CD1c-positive myeloid dendritic cell (primary cell): Measurements from ENCODE around the gene LRAT.

ENCODE experiments used
- DNase-seq: peaks from one replicate; pipeline ENCODE4 v3.0.0-alpha.2; 2016; ENCODE audit errors: extremely low spot score

Gene LRAT

GRCh38 chr4:154778264-154778663, 34.5 kb downstream of the LRAT start:
- DNase-seq = no peak

GRCh38 chr4:154779362-154779947, 35.7 kb downstream of the LRAT start:
- DNase-seq = no peak

- no peak for DNase-seq
Observed at GRCh38 chr4:154781126-154781982, 37.6 kb downstream of the LRAT start, which contains the start of gene RBM46. RBM46 (plus strand) TSS chr4:154781272; CDS start chr4:154796753, 15,481 bp downstream.

- no peak for DNase-seq
Observed at GRCh38 chr4:154781983-154782293, 38.1 kb downstream of the LRAT start.
